HG02759 (cell line): Measurements from ENCODE around the gene CD80.
"Not testable (repeated sequence)": the region's sequence is repeated elsewhere in the genome, so short reads cannot be mapped to it uniquely, and the experiment has no call there.

ENCODE experiments used
- ATAC-seq: cut with Tn5 transposase; IDR thresholded peaks from one replicate; pipeline ENCODE4 v1.9.1; 2021; ENCODE audit warnings: mild to moderate bottlenecking, moderate library complexity; ENCODE audit not compliant: unreplicated experiment

Gene CD80, protein sequence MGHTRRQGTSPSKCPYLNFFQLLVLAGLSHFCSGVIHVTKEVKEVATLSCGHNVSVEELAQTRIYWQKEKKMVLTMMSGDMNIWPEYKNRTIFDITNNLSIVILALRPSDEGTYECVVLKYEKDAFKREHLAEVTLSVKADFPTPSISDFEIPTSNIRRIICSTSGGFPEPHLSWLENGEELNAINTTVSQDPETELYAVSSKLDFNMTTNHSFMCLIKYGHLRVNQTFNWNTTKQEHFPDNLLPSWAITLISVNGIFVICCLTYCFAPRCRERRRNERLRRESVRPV

GRCh38 chr3:119559441-119559963 is at the start of gene CD80:
Gene CD80, minus strand, starts transcription at chr3:119559614. Its CDS starts 1,886 bp downstream, at chr3:119557728.
- peak; percentile 59 for ATAC-seq

- ATAC-seq, result no peak
These were observed 49.1 kb upstream of the CD80 start for GRCh38 chr3:119608405-119609000.

GRCh38 chr3:119604878-119605277 is 45.5 kb upstream of the CD80 start:
- no peak for ATAC-seq

GRCh38 chr3:119602676-119603075 is 43.3 kb upstream of the CD80 start:
- no peak for ATAC-seq

GRCh38 chr3:119601154-119601553 is 41.7 kb upstream of the CD80 start:
- ATAC-seq, result no peak

GRCh38 chr3:119600732-119601131 is 41.3 kb upstream of the CD80 start:
- ATAC-seq, result peak; percentile 60

- no peak for ATAC-seq
These were observed 40.3 kb upstream of the CD80 start for GRCh38 chr3:119599558-119600174.

GRCh38 chr3:119598410-119599098 is 39.1 kb upstream of the CD80 start:
- ATAC-seq, result peak; percentile 56

GRCh38 chr3:119597548-119598288 is 38.3 kb upstream of the CD80 start, which contains the start of gene PLA1A:
Gene PLA1A, plus strand, starts transcription at chr3:119597885. Its CDS starts 29 bp downstream, at chr3:119597914.
- no peak for ATAC-seq

DNA sequence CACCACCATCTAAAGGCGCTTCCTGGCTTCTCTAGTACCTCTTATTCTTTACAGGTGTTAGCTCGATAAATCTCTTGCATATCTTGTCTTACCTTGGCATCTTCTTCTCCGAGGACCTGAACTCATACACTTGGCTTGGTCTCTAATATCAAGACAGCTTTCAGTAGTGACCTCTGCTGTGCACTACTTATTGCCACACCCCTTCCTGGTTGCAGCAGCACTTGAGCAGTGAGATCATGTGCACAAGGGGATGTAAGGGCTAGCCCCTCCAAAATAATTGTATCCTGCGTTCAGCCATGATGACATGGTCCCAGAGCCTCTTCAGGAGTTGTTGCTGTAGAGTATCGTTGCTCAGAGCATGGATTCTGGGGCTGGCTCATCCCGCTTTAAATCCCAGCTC is 37.0 kb upstream of the CD80 start:
- no peak for ATAC-seq

DNA sequence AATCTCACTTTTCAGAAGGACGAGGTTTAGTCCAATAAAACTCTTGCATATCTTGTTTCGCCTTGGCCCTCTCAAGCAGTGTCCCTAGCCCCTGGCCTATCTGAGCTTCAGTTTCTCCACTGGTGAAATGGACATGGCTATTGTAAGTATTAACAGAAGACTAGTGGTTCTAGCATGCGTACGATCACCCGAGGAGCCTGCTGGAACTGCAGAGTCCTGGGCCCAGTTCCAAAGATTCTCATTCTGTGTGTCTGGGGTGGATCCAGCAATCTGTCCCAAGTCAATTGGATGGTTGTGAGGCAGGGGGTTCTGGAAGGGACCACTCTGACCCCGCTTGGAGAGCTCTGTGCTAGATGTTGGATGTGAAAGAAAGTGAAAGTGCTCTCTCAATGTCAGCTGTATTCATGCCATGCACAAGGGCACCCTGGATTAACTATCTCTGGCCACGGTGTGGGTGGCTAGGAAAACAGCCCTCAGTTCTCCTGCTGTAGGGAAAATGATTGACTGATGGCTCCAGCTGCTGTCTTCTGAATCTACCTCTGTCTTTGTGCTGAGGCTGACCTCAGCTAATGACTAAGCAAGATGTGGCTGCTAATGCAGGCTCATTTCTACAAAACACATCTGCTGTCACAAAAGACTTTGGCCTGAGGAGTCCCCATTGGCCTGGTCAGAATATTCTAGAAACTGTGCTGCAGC is 36.4 kb upstream of the CD80 start:
- no peak for ATAC-seq

GRCh38 chr3:119594929-119595328 is 35.5 kb upstream of the CD80 start:
- ATAC-seq, result not testable (repeated sequence)

- no peak for ATAC-seq
These were observed 34.7 kb upstream of the CD80 start for GRCh38 chr3:119594066-119594465.

DNA sequence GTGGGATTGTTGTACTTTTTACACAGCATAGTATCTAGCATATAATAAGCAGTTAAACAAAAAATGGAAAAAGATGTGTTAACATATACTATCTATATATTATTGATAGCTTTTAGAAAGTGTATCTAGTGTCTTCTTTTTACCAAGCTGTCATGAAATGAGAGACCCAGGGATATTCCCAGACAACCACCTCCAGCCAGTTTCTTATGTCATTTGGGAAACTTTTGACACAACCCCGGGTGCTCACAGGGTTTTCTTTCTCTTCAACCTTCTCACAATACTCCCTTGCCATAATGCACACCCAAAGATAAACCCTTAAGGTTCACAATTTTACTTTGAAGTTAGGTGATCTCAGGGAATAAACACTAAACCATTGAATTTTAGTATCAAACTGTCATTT is 33.4 kb upstream of the CD80 start:
- ATAC-seq, result no peak

GRCh38 chr3:119590706-119591105 is 31.3 kb upstream of the CD80 start:
- ATAC-seq, result no peak

DNA sequence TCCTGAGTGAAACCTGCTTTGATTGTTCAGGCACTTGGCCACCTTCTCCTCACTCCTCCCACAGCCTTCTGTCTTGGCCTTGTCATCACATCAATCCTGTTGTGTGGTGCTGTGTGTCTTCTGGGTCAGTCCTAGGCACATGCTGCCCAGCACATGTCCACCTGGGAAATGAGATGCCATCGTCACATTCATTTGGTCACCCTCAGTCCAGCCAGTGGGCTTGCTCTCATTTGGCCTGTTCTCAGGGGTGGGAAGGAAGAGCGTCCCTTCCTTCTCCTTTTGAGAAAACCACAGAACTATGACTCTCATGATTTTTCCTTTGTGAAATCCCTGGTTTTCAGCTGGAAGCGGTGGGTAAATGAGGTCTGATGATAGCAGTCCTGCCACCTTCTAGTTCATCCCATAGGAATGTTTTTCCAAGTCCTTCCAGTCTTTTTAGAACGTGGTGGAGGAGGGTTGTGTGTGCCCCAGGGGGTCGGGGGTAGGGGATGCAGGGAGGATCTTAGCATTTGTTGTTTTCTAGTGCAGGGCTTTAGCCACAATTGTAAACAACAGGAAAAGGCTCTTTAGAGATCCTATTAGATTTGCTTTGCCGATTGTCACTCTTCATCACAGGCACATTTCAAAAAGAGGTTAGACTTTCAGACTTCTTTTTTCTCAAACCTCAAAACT is 29.8 kb upstream of the CD80 start:
- no peak for ATAC-seq

GRCh38 chr3:119588112-119588511 is 28.7 kb upstream of the CD80 start:
- no peak for ATAC-seq

DNA sequence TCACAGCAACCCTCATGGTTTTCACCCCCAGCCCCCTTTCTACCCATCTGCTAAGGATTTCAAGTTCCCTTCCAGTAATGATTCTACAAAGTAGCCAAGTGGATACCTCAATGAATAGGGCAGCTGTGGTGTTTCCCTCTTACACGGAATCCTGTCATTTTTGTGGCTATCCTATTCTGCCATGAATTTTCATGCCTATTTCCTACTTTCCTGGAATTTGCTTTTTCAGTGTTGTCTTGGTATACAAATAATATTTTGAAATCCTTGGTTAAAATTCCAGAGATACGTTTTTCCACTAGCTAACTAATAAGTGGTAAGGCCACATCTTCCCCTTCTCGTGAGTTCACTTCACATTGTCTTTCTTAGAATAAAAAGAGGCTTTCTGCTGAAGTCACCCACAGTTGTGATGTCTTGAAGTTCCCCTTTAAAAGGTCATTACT is 27.3 kb upstream of the CD80 start:
- ATAC-seq, result no peak

GRCh38 chr3:119585856-119586570 is 26.6 kb upstream of the CD80 start:
- ATAC-seq, result no peak
